GM18499 (cell line): ENCODE measurements around the gene OXCT2.
"Not testable (repeated sequence)": the region's sequence is repeated elsewhere in the genome, so short reads cannot be mapped to it uniquely, and the experiment has no call there.

Experiments used
- ATAC-seq: cut with Tn5 transposase; IDR thresholded peaks from one replicate; pipeline ENCODE4 v1.9.1; 2021; ENCODE audit warnings: moderate number of reproducible peaks; ENCODE audit not compliant: insufficient read depth, unreplicated experiment

Gene OXCT2

DNA sequence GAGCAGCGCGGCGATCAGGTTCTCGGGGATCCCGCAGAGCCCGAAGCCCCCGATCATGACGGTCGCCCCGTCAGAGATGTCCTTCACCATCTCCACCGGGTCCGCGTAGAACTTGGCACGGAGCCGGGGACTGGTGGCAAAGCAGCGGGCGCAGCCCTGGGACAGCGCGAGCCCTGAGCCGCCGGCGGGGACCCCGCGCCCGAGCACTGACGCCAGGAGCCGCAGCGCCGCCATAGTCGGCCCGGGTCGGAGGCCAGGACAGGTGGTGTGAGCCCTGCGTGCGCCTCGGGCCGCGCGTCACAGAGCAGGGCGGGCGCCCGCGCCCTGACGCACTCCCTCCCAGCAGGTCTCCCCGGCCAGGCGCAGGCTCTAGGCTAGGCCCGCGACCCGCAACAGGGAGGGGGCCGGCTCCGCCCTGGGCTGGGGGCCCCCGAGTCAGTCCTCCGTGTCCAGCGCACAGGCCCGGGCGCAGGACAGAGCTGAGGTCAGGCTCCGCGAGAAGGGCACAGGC lies at the start of gene OXCT2:
TSS of gene OXCT2 (minus strand) at position 327 of the 511 bp plus-strand sequence. CDS start at position 234, 93 bp downstream.
- ATAC-seq: not testable (repeated sequence)

DNA sequence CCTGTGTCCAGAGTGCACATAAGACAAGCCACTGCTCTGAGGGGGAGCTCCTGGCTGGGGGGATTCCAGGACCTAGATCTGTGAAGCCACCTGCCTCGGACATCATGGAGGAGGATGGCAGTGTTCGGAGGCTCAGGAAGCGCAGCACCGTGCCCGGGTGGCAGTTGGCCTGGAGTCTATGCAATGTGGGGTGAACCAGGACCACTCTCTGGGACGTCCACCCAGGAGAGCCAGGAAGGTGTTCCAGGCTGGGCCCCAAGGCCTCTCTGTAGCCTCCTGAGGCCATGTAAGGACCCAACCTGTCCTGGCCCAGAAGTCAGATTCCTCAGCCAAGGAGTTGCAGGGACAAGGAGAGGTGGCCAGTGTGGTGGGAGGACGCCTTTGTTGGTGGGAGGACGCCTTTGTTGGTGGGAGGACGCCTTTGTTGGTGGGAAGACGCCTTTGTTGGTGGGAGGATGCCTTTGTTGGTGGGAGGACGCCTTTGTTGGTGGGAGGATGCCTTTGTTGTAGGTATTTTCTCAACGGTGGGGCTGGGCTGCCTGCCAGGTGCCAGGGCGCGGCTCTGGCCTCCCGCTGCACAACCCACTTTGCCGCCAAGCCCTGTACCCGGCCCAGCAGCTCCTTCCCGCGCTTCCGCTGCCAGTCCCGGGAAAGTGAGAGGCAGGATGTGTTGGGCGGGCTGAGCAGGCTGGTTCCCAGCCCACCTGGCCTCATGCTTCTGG lies 48.1 kb upstream of the OXCT2 start:
- no peak for ATAC-seq

DNA sequence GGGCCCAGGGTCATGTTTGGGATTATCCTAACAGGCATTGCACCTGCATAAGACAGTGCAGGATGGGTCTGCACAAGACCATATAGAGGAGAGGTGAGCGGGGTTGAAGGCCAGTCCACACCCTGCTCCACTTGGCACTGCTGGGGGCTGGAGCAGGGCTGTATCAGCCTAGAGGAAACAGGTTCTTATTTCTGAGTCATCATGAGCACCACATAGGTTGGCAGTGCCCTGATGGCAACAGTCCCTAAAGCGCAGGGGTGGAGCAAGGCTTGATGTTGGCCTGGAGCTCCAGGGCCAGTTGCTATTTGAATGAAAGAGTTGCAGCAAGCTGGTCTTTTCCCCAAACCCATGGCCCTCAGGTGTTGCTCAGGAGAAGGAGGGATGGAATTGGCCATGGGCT lies 47.3 kb upstream of the OXCT2 start:
- no peak for ATAC-seq

DNA sequence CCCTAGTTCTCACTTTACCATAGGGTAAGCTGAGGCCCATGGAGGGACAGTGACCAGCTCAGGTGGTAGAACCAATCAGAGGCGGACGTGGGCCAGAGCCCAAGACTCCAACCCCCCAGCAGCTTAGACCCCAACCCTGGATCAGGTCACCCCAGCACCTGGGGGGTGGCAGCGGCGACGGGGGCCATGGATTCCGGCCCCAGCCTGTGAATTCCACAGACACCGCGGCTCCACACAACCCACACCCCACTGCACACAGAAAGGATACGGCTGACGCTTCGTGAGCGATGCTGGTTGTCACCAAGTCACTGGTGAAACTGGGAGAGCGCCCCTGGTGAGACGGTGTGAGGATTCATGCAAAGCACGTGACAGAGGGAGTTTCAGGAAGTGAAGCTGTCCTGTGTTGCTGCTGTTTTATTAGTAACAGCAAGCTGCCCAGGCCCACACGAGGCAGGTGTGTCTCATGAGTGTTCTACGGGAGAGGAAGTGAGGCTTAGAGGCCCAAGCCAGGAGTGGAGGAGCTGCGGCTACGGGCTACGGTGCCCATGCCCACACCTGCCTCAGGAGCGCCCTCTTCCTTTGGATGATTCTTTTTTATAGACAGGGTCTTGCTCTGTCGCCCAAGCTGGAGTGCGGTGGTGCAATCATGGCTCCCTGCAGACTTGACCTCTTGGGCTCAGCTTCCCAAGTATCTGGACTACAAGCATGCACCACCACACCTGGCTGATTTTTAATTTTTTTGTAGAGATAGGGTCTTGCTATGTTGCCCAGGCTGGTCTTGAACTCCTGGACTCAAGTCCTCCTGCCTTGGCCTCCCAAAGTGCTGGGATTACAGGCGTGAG lies 46.2 kb upstream of the OXCT2 start:
- peak; percentile 83 for ATAC-seq

DNA sequence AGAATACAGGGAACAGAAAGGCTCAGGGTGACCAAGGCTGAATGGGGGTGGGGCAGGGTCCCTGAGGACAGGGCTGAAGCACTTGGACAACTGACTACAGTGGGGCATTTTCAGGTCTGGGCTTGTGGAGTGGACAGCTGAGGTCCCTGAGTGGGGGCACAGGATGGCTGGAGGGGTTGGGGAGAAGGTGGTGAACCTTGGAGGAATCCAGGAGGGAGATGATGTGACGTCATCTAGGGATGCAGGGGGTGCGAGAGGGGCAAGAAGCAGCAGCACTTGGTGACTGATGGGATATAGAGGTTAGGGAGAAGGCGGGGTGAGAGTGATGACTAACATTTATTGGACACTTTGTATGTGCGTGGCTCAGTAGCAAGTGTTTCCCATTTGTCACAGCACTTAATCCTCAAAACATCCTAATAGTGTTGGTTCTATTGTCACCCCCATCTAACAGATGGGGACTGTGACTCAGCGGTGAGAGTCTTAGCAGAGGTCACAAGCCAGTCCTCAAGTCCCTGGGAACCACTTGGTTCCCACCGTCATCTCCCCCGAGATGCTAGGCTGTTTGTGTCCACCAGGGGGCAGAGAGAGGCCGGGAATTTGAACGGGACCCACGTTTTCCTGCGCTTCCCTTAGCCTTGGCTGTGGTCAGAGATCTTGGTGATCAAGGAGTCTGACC lies 45.4 kb upstream of the OXCT2 start:
- peak; percentile 16 for ATAC-seq

DNA sequence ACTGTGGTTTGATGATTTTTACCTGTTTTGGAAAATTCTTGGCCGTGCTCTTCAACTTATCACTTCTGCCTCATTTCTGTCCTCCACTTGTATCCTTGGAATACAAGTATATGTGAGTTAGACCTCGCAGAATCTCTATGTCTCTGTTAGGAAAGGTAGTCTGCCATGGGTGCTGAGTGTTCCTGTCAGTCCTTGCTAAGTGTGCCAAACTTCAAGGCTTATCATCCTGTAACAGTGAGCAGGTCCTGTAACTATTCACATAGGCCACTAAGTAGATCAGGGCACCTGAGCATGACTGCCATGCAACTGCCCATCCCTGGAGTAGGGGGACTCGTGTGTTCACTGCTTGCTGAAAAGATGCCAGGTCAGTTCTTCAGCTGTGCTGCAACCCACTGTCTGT lies 41.8 kb upstream of the OXCT2 start:
- ATAC-seq: no peak

DNA sequence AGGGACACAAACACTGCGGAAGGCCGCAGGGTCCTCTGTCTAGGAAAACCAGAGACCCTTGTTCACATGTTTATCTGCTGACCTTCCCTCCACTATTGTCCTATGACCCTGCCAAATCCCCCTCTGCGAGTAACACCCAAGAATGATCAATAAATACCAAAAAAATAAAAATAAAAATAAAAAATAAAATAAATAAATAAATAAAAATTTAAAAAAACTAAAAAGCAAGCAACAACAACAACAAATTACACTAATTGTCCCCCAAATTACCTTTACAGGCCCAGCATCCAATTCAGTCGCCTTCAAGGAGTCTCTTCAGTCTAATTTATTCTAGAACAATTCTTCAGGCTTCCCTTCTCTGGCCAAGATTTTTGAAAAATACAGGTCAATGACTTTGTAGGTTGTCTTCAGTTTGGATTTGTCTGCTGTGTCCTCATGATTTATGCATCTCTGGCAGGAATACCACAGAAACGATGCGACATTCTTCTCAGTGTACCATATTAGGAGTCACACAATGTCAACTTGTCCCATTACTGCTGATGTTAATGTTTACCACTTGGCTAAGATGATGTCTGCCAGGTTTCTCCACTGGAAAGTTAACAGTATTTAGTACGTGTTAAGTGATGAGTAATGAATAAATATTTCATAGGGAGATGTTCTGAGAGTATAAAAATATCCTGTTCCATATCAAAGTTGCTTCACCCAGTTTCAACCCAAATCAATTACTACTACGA lies 37.8 kb upstream of the OXCT2 start:
- ATAC-seq: no peak

DNA sequence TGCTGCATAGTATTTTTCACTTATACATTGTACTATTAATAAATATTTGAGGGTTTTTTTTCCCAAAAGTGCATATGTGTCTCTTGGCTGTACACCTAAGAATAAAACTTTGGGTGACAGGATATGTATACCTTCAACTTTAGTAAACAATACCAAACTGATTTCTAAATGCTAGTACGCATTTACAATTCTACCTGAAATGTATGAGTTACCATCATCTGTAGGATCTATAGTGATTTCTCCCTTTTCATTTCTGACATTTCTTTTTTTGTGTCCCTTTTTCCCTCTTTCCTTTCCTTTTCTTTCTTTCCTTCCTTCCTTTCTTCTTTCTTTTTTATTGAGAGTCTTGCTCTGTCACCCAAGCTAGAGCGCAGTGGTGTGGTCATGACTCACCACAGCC lies 34.2 kb upstream of the OXCT2 start:
- no peak for ATAC-seq

DNA sequence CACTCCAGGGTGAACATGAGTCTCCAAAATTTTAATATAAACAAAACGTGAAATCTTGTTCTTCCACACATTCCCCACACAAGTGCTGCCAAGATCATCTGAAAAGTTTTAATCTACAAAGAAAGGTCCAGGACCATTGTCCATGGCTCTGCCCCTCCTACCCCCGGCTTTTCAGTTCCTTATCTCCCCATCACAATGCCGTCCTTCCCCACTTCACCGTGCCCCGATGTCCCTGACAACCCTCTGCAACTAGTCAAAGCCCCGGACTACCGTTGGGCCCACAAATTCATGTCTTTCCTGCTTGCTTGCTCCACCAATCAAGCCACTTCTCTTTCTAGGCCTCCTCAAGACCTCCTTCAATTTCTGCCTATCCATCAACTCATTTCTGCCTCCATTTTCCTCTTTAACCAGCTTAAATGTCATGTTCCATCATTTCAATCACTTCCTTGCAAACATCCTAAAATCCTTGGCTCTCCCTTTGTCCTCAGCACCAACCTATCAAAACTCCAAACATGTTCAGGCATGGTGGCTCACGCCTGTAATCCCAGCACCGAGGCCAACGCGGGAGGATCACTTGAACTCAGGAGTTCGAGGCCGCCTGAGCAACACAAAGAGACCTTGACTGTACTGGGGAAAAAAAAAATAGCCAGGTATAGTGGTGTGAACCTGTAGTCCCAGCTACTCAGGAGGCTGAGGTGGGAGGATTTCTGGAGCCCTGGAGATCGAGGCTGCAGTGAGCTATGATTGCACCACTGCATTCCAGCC lies 31.5 kb upstream of the OXCT2 start:
- no peak for ATAC-seq

DNA sequence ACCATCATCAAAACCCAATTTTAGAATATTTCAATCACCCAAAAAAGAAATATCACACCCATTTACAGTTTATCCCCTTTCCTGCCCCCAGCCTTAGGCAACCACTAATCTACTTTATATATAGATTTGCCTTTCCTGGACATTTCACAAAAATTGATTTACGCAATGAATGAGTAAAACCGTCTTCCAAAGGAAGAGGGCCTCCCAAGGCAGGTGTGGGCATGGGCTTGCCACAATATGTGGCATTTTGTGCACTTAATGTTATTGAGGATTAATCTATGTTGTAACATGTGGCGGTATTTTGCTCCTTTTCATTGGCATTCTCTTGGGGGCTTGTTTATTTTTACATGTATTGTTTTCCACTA lies 29.3 kb upstream of the OXCT2 start:
- no peak for ATAC-seq

DNA sequence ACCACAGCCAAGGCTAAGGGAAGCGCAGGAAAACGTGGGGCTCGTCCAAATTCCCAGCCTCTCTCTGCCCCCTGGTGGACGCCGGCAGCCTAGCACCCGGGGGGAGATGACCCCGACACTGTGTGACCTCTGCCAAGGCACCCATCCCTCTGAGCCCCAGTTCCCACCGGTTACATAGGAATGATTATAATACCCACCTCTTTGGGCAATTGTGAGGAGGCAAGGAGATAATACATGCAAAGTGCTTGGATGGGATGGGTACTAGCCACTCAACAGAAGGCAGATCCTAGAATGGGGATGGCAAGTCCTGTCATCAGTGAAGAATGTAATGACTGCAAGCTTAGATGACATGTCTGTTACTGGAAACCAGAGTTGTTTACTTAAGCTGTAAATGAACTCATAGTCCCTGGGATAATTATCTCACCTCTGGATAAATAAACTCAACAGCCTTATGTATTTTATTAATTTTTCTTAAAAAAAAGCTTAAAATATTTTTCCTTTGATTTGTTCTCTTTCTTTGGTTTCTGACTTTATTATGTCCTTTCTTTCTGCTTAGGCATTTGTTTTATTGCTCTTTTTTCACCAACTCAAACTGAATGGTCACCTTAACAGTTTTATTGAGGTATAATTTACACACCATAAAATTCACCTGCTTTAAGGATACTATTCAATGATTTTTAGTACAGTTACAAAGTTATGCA lies 28.8 kb upstream of the OXCT2 start:
- peak; percentile 32 for ATAC-seq

DNA sequence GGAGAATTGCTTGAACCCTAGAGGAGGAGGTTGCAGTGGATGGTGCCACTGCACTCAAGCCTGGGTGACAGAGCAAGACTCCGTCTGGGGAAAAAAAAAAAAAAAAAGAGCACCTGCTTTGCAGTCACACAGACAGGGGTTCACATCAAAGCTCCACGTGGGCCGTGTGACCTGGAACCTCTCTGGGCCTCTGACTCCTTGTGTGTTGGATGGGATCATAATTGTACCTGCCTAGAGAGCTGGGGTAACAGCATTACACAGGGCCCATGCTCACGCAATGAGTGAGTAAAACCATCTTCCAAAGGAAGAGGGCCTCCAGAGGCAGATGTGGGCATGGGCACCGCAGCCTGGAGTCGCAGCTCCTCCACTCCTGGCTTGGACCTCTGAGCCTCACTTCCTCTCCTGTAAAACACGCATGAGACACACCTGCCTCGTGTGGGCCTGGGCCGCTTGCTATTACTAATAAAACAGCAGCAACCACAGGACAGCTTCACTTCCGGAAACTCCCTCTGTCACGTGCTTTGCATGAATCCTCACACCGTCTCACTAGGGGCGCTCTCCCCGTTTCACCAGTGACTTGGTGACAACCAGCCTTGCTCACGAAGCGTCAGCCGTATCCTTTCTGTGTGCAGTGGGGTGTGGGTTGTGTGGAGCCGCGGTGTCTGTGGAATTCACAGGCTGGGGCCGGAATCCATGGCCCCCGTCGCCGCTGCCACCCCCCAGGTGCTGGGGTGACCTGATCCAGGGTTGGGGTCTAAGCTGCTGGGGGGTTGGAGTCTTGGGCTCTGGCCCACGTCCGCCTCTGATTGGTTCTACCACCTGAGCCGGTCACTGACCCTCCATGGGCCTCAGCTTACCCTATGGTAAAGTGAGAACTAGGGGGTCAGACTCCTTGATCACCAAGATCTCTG lies 28.0 kb upstream of the OXCT2 start:
- peak; percentile 82 for ATAC-seq

DNA sequence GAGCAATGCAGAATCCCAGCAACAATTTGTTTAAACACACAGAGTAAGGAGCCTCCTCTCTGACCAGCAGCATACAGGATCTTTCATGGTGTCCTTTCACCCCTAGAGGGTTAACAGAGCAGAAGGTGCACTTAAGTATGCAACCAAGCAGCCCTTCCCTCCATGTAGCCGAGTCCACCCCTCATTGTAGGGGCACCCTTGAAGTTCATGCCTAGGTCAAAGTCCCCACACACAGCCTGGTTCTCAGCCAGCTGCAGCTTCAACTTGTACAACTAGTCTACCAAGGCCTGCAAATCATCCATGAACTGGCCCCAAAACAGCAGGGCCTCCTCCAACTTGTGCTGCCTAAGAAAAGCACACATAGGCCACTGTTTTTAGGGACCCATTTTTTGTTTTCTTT lies 24.5 kb upstream of the OXCT2 start:
- ATAC-seq: no peak

DNA sequence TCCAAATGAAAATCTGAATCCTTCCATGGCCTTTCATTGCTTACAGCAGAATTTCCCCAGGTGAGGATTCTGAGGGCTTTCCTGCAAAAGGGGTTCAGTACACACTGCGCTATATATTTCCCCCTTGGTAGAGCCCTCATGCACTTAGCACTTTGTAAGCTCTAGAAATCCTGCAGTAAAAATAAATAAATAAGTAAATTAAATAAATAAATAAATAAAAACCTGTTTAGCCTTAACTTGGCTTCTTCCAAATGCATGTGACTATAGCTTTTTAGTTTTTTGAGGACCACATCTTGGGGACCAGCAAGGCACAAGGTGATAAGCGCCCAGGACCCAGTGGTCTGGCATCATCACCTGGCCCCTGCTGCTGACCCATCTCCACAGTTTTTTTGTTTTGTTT lies 20.7 kb upstream of the OXCT2 start:
- ATAC-seq: no peak

DNA sequence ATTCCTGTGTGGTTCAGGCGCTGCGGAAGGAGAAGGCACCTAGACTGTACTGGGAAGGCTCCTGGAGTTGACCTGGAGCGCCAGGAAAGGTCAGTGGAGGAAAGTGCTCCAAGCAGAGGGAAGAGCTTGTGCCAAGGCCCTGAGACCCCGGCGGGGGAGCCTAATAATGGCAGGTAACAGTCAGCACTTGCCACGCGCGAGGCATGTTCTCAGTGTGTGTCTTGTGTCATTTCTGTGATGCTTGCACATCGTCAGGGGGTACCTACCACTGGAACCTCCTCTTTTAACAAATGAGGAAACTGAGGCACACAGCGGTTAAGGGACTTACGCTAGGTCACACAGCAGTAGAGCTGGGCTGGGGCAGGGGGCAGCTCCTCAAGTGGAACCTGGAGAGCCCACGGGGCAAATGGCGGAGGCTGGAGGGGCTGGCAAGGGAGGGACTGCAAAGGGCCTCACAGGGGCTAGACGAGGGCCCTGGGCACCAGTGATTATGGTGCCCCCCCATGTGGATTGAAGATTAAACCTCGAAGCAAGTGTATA lies 18.5 kb upstream of the OXCT2 start:
- no peak for ATAC-seq

DNA sequence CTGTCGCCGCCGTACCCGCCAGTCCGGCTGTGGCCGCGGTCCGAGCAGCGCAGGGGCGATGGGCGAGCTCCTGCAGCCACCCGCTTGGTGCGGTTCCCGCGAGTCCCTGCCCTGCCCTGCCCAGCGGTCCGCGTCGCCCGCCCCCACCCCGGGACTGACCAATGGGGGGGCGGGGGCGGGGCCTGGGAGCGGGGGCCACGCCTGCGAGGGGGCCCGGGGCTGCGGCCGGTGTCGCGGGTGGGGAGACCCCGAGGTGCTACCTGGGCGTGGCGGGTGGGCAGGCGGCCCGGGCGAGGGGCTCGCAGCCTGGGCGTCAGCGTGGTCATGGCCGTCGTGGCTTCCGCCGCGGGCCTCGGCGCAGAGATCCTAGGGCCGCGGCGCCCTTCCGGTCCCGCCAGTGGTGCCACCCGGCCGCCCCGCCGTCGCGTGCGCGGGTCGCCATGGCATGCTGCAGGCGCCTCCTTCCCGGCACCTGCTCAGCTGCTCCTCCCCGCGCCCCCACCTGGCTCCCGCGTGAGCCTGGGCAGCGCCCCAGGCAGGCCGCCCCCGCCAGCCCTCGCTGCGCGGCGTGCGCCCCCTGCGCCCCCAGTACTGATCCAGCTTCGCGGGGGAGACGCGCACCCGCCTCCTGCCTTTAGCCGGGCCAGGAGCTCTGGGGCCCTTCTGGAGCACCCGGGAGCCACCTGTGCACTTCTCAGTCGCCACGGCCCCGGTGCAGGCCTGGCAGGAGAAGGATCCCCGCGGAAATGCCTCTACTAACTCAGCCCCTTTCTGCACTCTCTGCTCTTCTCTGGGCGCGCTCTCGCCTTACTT lies 17.8 kb upstream of the OXCT2 start, which contains the start of gene BMP8B:
TSS of gene BMP8B (minus strand) at position 108 of the 813 bp plus-strand sequence. CDS start 380 bp downstream, outside the sequence.
- ATAC-seq: no peak

DNA sequence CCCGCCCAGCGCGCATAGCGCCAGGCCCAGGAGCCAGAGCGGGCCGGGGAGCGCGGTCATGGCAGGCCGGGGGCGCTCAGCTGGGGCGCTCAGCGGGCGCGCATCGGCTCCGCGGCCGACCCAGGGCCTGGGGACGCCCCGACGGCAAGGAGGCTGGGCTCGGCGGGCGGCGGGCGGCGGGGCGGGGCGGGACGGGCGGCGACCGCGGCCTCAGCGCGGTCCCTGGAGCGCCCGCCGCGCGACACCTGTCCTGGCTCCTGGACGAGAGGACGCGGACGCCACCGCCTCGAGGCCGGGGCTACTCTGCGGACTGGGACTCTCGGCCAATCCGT lies 17.2 kb upstream of the OXCT2 start:
- no peak for ATAC-seq
